ENCODE data around the gene ZNF609.

Gene ZNF609

DNA sequence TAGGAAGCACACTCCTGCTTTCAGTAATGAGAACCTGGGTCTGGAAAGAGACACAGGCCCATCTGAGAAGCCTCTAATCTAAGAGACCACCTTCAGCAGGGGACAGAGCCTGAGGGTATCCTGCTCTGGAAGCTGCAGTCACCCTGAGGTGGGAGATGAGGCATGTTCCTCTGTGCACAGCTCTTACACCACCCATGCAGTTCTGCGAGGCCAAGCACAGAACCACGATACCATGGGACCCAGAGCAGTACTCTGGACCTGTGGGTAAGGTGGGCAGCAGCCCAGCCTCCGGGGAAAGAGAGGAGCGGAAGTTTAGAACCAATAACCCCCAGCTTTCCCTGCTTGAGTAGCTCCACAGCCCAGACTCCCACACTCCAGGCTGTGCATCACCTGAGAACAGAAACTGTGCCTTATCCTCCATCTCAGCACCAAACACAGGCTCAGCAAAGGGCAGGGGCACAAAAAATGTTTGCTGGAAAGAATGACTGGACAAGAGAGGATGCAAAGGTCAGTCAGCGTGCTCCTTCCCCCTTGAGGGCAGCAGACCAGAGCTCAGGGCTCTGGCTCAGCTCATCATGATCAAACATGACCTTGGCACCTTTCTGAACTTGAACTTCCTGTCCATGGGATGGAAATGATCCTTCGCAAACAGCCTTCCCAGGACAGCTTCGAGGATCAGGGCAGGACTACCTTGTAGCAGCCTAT lies 271.9 kb downstream of the ZNF609 start:
- DNase-seq (ENCODE audit: low spot score): no peak
